Metanephros (tissue), 2 donors: ENCODE data around the gene KCTD17. TPM values are rescaled to one million over a fixed set of nuclear protein-coding genes. Genes with fewer than 3 reads are reported as not detected.

Experiments used
- small RNA-seq: library from RNA; depleted of rRNA; stranded (forward); fragments of <200 nt; gene quantifications from one replicate; pipeline ENCODE3, GENCODE V24; 2014; ENCODE audit warnings: low replicate concordance
- total RNA-seq: library from RNA; depleted of rRNA; stranded (reverse); fragments of >200 nt; gene quantifications from one replicate; pipeline ENCODE4 v1.2.3, GENCODE V29; 2014

KCTD17 gene, protein sequence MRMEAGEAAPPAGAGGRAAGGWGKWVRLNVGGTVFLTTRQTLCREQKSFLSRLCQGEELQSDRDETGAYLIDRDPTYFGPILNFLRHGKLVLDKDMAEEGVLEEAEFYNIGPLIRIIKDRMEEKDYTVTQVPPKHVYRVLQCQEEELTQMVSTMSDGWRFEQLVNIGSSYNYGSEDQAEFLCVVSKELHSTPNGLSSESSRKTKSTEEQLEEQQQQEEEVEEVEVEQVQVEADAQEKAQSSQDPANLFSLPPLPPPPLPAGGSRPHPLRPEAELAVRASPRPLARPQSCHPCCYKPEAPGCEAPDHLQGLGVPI
- 23.3 TPM for total RNA-seq

DNA sequence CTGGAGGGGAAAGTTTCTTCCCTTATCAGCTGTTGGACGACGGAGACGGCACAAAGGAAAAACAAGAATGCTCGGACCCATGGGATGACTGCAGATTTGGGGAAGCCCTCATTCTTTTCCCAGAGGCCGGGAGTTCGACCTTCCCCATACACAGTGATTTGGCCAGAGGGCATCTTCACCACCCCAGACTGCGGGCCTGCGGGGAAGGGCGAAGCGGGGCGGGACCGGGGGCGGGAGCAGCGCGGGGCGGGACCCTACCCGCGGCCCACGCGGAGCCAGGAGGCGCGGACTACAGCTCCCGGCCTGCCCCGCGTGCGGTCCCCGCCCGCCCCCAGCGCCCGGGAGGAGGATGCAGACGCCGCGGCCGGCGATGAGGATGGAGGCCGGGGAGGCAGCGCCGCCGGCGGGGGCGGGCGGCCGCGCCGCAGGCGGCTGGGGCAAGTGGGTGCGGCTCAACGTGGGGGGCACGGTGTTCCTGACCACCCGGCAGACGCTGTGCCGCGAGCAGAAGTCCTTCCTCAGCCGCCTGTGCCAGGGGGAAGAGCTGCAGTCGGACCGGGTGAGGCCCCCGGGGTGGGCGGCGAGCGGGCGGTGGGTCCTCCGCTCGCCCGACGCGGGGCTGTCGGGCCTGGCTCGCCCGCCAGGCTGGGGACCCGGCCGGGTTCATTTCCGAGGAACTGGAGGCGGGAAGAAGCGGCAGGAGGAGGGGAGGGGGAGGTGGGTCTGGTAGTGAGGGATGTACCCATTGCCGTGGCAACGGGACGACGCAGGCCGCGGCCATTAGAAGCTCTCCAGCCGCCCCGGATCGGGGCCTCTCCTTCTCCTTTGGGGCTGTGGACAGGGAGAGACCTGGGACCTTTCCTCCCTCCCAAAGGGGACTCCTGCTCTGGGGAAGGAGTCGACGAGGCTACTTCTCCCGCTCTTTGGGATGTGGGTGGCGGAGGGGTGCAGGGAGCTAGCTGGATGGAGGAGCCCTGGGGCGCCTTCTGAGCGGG lies at the start of gene KCTD17:
KCTD17 (plus strand) TSS at position 352 of the 995 bp plus-strand sequence; CDS start at position 371, 19 bp downstream.

DNA sequence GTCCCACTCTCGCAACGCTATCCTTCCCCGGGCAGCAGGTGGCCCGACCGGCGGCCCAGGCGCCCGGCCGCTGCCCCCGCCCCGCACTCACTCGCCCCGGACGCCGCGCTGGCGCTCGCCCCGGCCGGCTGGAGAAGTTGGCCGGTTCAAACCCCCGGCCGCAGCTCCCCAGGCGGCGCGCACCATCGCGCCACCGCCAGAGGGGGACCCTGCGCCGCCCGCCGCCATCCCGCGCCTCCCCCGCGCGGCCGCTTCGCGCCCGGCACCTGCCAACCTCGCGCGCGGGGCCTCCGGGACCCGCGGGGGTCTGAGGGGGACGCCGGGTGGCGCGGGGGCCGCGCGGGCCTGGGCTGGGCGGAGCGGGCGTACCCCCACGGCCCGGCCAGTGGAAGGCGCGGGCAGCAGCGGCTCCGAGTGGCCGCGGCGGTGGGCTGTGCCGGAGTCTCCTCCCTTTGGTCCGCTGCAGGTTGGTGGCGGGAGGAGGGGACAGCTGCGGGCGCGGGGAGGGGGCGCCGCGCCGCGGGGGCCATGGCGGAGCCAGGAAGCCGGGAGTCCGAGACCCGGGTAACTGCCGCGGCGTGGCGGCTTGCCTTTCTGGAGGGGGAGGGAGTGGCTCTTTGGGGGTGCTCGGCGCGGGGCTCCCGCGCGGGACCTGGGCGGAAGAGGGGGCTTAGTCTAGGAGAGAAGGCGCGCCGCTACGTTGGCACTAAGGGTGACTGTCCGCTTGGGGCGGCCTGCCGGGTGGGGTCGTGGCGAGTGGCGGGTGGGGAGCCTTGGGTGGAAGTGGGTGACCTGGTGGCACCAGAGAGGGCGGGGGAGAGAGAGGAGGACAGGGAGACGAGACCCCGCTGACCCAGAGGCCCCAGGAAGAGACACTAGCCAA lies 32.0 kb upstream of the KCTD17 start, which contains the start of the genes MPST and TST:
MPST (plus strand) TSS at position 434 of the 883 bp plus-strand sequence; CDS start at position 529, 95 bp downstream.
TST (minus strand) TSS at position 139 of the 883 bp plus-strand sequence. CDS start 715 bp downstream, outside the sequence.

DNA sequence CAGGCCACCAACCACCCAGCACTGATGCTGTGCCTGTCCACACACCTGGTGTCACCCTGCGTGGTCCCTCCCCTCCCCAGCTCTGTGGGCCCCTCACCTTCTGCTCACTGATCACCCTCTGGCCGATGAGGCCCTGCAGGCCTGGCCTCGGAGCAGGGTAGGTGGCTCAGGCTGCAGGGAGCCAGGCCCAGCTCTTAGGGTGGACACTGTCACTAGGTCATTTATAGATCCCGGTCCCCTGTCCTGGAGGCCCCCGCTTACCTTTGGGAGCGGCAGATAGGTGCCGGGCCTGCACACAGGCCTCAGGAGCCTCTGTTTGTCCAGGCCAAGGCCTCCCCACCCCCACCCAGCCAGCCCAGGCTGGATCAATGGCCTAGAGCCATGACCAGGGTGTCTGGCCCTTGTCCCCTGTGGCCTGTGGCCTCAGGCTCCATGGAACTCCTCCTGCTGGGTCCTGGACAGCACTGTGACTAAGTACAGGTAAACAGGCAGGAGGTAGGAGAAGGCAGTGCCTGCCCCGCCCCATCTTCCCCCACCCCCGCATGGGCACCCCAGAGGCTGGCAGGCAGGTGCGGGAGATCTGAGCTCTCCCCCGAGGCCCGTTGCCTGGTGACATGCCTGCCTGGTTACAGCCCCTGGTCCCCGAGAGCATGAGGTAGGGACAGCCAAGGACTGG lies 57.8 kb downstream of the KCTD17 start, which contains the start of gene TMPRSS6:
TMPRSS6 (minus strand) TSS at position 472 of the 676 bp plus-strand sequence. CDS start 6,296 bp downstream, outside the sequence.

Small RNA genes within 50 kb of the gene (small RNA-seq; reads per million reads assigned to genes)
- not detected for gene RF00019

Other genes starting within 250 kb of the KCTD17 start
- 4.1 TPM for gene PVALB, start 234.7 kb upstream of the KCTD17 start, total RNA-seq
- 13.8 TPM for gene NCF4, start 190.7 kb upstream of the KCTD17 start, total RNA-seq
- gene CSF2RB, start 138.1 kb upstream of the KCTD17 start, total RNA-seq, result 7.9 TPM
- 46.2 TPM for gene TST, start 32.3 kb upstream of the KCTD17 start, total RNA-seq
- 108 TPM for gene MPST, start 32.0 kb upstream of the KCTD17 start, total RNA-seq
- gene TMPRSS6, start 58.0 kb downstream of the KCTD17 start, total RNA-seq, result 0.18 TPM
- gene IL2RB, start 98.2 kb downstream of the KCTD17 start, total RNA-seq, result 0.82 TPM
- gene C1QTNF6, start 136.5 kb downstream of the KCTD17 start, total RNA-seq, result 17.7 TPM
- gene SSTR3, start 160.7 kb downstream of the KCTD17 start, total RNA-seq, result 0.35 TPM
- 12.7 TPM for gene RAC2, start 192.5 kb downstream of the KCTD17 start, total RNA-seq
- gene CYTH4, start 230.8 kb downstream of the KCTD17 start, total RNA-seq, result 12.2 TPM